Peyer's patch (tissue), 4 donors: ENCODE results near the gene OR7G3.

Experiments used
- CTCF ChIP-seq, 6 experiments: fragments of 450-650 bp in 4 of 6; fragments of 200-600 bp in 2 of 6; sonication (generic) in 1 of 6; IDR thresholded peaks; one replicate each; pipeline ENCODE4 v1.5.1; 2017 to 2019; ENCODE audit warnings: antibody characterized with exemption in 6 of 6, mild to moderate bottlenecking in 3 of 6, moderate library complexity in 1 of 6
- POLR2A ChIP-seq, 2 donors: fragments of 450-650 bp; IDR thresholded peaks; one replicate each; pipeline ENCODE4 v1.5.1; 2017; ENCODE audit warnings: antibody characterized with exemption in 2 of 2, mild to moderate bottlenecking in 2 of 2, moderate library complexity in 2 of 2

DNA sequence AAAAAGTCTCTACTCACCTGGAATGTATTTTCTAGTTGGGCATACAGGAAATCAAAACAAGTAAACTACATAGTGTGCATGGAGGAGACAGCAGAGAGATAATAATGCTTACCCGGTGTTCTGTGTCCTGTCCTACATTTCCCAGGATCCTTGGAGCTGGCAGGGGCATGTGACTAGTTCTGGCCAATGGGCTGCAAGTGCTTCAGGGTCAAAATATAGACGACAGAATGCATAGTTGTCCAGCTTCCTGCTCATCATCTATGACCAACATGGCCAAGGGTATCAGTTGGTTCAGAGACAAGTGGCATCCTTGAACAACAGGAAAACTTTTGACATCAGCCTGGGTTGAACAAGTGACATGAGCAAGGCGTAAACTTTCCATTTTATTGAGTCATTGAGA is 21.9 kb upstream of the OR7G3 start:
- TF ChIP-seq CTCF (IDR thresholded peaks at IDR 0.05) (no peak), POLR2A (IDR thresholded peaks at IDR 0.05) (no peak)
